ENCODE measurements around the gene ACKR2. TPM values are rescaled to one million over a fixed set of nuclear protein-coding genes. Genes with fewer than 3 reads are reported as not detected.

Gene ACKR2
- total and polyA plus RNA-seq, 2 donors (not counting 3 experiments of a cell fraction or from before 2014, with no cell fraction given): 0.01 TPM; not detected in 1

DNA sequence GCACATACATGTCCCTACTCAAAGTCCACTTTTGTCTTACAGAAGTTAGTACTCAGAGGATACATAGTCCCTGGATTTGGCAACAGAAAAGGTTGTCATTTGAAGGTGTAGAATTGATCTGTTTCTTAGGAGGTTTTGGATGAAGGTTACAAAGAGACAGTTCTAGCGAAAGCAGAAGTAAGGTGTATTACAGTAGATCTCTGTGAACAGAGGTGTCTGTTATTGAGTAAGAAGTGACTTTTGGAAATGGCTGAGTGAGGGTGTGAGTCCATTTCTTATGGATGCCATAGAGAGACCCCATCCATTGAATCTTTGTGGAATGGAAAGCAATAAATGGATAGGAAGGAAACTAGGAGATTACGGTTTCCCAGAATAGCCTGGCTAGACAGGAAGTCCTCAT, 102.3 kb downstream of the ACKR2 start:
- H3K9me1 ChIP-seq (replicated peaks; ENCODE audit: control insufficient read depth, extremely low read depth, insufficient read depth, low read length): no peaks in the 10 kb centered on the region
- H3K9me3 ChIP-seq (replicated peaks; ENCODE audit: control insufficient read depth, insufficient read depth, low read length): no peaks in the 10 kb centered on the region
- FAIRE-seq: no peak
- dilution Hi-C loops (cut with MboI; ENCODE audit: extremely low pct_ligation_motif_present, low sequenced_read_pairs): no loop called here
- H2AFZ ChIP-seq (ENCODE audit: low read depth, low read length): no peak overlapping the region
- no peaks in the 10 kb centered on the region for H3K4me1 ChIP-seq (ENCODE audit: control insufficient read depth, extremely low read depth, insufficient read depth, low read length)
- H3K4me2 ChIP-seq (ENCODE audit: insufficient read depth, low read length): no peak overlapping the region
- no peaks in the 10 kb centered on the region for H4K20me1 ChIP-seq (replicated peaks; ENCODE audit: control insufficient read depth, extremely low read depth, insufficient read depth, low read length)
- H3K27me3 ChIP-seq (ENCODE audit: control insufficient read depth in 2 of 2, insufficient read depth in 2 of 2, low read length in 2 of 2): peaks cover 2 to 7% of the 10 kb centered on the region in 2 experiments
- CTCF ChIA-PET: no interaction called here
- TF ChIP-seq GATA2 (IDR thresholded peaks at IDR 0.05; ENCODE audit: insufficient read depth, insufficient read length, low read depth, low read length) (no peak), EZH2 (IDR thresholded peaks at IDR 0.05; ENCODE audit: borderline replicate concordance, low read depth, low read length, severe bottlenecking) (no peak), FOS (IDR thresholded peaks at IDR 0.05; ENCODE audit: borderline replicate concordance, insufficient read depth, low read length) (no peak), POLR2A (IDR thresholded peaks at IDR 0.05; ENCODE audit: low read depth, low read length) (no peak), POLR2AphosphoS5 (IDR thresholded peaks at IDR 0.05; ENCODE audit: insufficient read depth, low read depth, low read length) (no peak), JUN (IDR thresholded peaks at IDR 0.05; ENCODE audit: borderline replicate concordance, insufficient read depth, insufficient read length, low read depth) (no peak)
- DNase-seq (ENCODE audit: low read depth, low spot score): no peak
- POLR2A ChIA-PET: no interaction called here
- intact Hi-C loops (cut with micrococcal nuclease): no loop called here
- no TSS peak for BruUV-seq (replicated peaks)
- no peak overlapping the region for H3K27ac ChIP-seq (ENCODE audit: insufficient read depth, low read depth, low read length)
- no peaks in the 10 kb centered on the region for H3K36me3 ChIP-seq (ENCODE audit: control insufficient read depth in 2 of 2, extremely low read depth in 1 of 2, insufficient read depth in 2 of 2, low read length in 2 of 2)
- H3K9ac ChIP-seq (replicated peaks; ENCODE audit: extremely low read depth, insufficient read depth, low read length): no peak overlapping the region
- H3K79me2 ChIP-seq (ENCODE audit: control insufficient read depth, insufficient read depth, low read length): no peaks in the 10 kb centered on the region
- no peak overlapping the region for H3K4me3 ChIP-seq (replicated peaks in 1 of 3; ENCODE audit: insufficient read depth in 1 of 3, low read depth in 1 of 3, low read length in 3 of 3)

DNA sequence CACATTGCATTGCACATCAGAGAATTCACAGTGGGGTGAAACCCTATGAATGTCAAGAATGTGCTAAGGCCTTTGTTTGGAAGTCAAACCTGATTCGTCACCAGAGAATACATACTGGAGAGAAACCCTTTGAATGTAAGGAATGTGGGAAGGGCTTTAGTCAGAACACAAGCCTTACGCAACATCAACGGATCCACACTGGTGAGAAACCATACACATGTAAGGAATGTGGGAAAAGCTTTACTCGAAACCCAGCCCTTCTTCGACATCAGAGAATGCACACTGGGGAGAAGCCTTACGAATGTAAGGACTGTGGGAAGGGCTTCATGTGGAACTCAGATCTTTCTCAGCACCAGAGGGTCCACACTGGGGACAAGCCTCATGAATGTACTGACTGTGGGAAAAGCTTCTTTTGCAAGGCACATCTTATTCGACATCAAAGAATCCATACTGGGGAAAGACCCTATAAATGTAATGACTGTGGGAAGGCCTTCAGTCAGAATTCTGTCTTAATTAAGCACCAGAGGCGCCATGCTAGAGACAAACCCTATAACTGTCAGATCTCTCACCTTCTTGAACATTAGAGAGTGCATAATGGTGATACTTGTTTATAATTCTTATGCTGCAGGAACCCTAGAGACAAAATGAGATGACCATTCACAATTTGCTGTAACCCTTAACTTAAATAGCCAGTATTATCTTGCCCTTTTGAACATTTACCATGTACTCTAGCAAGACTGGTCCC, 105.7 kb downstream of the ACKR2 start:
- Histone ChIP-seq H3K4me3 (replicated peaks in 1 of 3; ENCODE audit: insufficient read depth in 1 of 3, low read depth in 1 of 3, low read length in 3 of 3) (no peak overlapping the region), H3K9ac (replicated peaks; ENCODE audit: extremely low read depth, insufficient read depth, low read length) (no peak overlapping the region), H3K79me2 (ENCODE audit: control insufficient read depth, insufficient read depth, low read length) (no peaks in the 10 kb centered on the region), H3K27me3 (ENCODE audit: control insufficient read depth in 2 of 2, insufficient read depth in 2 of 2, low read length in 2 of 2) (no peaks in the 10 kb centered on the region), H4K20me1 (replicated peaks; ENCODE audit: control insufficient read depth, extremely low read depth, insufficient read depth, low read length) (no peaks in the 10 kb centered on the region), H3K4me1 (ENCODE audit: control insufficient read depth, extremely low read depth, insufficient read depth, low read length) (no peaks in the 10 kb centered on the region), H3K9me1 (replicated peaks; ENCODE audit: control insufficient read depth, extremely low read depth, insufficient read depth, low read length) (no peaks in the 10 kb centered on the region), H3K27ac (ENCODE audit: insufficient read depth, low read depth, low read length) (no peak overlapping the region), H3K4me2 (ENCODE audit: insufficient read depth, low read length) (no peak overlapping the region), H3K9me3 (replicated peaks; ENCODE audit: control insufficient read depth, insufficient read depth, low read length) (no peaks in the 10 kb centered on the region), H3K36me3 (ENCODE audit: control insufficient read depth in 2 of 2, extremely low read depth in 1 of 2, insufficient read depth in 2 of 2, low read length in 2 of 2) (no peaks in the 10 kb centered on the region), H2AFZ (ENCODE audit: low read depth, low read length) (no peak overlapping the region)
- ChIA-PET CTCF (no interaction called here), POLR2A (no interaction called here)
- DNase-seq (ENCODE audit: low read depth, low spot score) (no peak), FAIRE-seq (no peak)
- intact Hi-C loops (cut with micrococcal nuclease): no loop called here
- TF ChIP-seq JUN (IDR thresholded peaks at IDR 0.05; ENCODE audit: borderline replicate concordance, insufficient read depth, insufficient read length, low read depth): no peak
- no peak for TF ChIP-seq FOS (IDR thresholded peaks at IDR 0.05; ENCODE audit: borderline replicate concordance, insufficient read depth, low read length)
- no peak for TF ChIP-seq POLR2A (IDR thresholded peaks at IDR 0.05; ENCODE audit: low read depth, low read length)
- no peak for TF ChIP-seq GATA2 (IDR thresholded peaks at IDR 0.05; ENCODE audit: insufficient read depth, insufficient read length, low read depth, low read length)
- TF ChIP-seq POLR2AphosphoS5 (IDR thresholded peaks at IDR 0.05; ENCODE audit: insufficient read depth, low read depth, low read length): no peak
- no peak for TF ChIP-seq EZH2 (IDR thresholded peaks at IDR 0.05; ENCODE audit: borderline replicate concordance, low read depth, low read length, severe bottlenecking)
- TF ChIP-seq MYC (IDR thresholded peaks at IDR 0.05; ENCODE audit: low read depth, low read length): no peak
- TF ChIP-seq, protein P1, sequence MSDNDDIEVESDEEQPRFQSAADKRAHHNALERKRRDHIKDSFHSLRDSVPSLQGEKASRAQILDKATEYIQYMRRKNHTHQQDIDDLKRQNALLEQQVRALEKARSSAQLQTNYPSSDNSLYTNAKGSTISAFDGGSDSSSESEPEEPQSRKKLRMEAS (IDR thresholded peaks at IDR 0.05; ENCODE audit: insufficient read depth, insufficient read length): no peak
- TF ChIP-seq, protein P2, sequence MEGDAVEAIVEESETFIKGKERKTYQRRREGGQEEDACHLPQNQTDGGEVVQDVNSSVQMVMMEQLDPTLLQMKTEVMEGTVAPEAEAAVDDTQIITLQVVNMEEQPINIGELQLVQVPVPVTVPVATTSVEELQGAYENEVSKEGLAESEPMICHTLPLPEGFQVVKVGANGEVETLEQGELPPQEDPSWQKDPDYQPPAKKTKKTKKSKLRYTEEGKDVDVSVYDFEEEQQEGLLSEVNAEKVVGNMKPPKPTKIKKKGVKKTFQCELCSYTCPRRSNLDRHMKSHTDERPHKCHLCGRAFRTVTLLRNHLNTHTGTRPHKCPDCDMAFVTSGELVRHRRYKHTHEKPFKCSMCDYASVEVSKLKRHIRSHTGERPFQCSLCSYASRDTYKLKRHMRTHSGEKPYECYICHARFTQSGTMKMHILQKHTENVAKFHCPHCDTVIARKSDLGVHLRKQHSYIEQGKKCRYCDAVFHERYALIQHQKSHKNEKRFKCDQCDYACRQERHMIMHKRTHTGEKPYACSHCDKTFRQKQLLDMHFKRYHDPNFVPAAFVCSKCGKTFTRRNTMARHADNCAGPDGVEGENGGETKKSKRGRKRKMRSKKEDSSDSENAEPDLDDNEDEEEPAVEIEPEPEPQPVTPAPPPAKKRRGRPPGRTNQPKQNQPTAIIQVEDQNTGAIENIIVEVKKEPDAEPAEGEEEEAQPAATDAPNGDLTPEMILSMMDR (IDR thresholded peaks at IDR 0.05; ENCODE audit: extremely low read depth in 1 of 2, insufficient read depth in 1 of 2, low read depth in 1 of 2, low read length in 2 of 2): no peak
- no TSS peak for BruUV-seq (replicated peaks)
- dilution Hi-C loops (cut with MboI; ENCODE audit: extremely low pct_ligation_motif_present, low sequenced_read_pairs): no loop called here

All from endothelial cell of umbilical vein (primary cell).